Stimulated activated CD4-positive, alpha-beta T cell treated with anti-CD3 and anti-CD28 coated beads, Interleukin-12 subunit alpha, Interleukin-12 subunit beta, amount 100 ng/mL, for 24 hours (primary cell): ENCODE data around the gene DISP2.

ENCODE experiments used
- DNase-seq, 2 experiments: peaks; one replicate each; pipeline ENCODE4 v3.0.0-alpha.2; 2020; ENCODE audit warnings: low read depth in 2 of 2

The DISP2 gene

GRCh38 chr15:40427188-40427587 lies 69.2 kb downstream of the DISP2 start:
- no peak for DNase-seq

- DNase-seq, result no peak
Measured at GRCh38 chr15:40428185-40428584, 70.2 kb downstream of the DISP2 start.
